ENCODE measurements around the gene SNX10.

SNX10 gene

DNA sequence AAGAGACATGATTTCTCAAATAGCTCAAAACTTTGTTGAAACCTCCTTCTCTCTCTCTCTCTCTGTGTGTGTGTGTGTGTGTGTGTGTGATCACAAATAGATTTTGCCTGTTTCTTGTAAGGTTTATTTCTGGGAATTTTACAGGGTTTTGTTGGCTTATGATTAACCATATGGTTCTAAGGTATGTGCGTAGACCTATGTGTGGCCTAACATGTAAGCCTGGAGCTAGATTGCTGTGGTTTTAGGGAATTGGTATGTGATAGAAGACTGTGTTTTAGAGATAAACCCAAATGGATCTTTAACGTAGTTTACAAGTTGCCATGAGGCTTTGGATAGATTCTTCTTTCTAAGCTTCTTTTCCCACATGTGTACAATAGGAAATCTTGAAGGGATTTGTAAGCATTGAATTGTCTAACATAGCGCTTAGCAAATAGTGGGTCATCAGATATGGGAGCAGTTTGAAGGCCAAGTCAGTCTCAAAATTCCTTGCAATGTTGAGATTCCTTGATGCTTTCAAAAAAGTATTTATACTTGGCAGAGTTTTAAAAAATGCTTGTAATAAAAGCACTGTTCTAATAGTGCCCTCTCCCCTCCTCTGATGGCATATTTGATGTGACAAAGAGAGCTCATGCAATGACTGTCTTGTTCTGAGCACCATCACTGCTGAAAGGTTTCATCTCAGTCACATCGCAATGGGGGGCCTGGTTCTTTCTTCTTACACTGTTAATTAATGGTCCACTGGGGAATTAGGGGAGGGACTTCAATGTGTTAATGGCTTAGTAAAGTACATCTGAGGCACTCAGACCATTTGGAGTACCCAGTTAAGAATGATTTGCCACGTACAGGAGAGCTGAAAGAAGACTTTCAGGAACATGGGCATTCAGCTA lies 118.2 kb downstream of the SNX10 start:
- no peak for DNase-seq

DNA sequence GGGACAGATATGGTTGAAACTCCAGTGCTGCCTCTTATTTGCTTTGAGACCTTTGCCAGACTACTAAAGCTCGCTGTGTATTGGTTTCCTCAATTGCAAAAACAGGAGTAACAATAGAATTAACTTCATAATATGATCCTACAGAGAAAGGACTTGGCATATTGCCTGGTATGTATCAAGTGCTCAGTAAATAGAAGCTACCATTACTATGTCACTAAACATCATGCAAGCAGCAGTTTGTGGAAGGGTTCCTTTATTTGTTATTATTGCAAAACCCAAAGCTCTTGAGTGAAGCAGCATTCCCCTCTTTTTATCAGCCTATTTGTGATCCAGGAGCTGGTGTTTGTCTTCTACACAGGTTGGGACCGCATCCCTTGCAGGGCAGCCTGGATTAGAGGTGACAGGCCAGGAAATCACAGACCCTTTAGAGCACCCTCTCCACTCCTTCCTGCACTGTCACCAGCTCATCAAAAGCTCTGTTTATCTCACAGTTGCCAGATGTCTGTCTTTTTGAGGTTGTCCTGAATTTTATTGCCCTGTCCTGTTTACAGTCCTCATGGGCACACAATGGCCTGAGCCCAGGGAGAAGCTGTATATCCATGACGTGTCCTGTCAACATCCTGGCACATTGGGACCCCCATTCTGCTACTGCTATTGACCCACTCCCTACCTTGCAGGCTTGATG lies 121.5 kb downstream of the SNX10 start:
- DNase-seq, result peak; percentile 84

DNA sequence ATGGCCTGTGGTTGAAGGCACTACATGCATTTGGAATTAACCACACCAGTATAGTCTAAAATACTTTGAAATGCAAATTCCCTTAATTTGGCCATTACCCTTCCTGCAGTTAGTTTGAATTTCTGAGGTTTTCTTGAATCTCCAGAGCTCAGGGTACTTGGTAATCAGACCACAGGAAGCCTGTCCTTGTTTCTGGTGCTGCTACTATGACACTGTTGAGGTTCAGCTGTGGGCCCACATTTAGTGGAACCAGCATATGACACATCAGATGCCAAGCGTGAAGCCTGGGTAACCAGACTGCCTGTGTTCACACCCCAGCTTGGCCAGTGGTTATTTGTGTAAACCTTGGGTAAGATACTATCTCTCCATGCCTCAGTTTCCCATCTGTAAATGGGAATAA lies 124.3 kb downstream of the SNX10 start:
- DNase-seq, result no peak

DNA sequence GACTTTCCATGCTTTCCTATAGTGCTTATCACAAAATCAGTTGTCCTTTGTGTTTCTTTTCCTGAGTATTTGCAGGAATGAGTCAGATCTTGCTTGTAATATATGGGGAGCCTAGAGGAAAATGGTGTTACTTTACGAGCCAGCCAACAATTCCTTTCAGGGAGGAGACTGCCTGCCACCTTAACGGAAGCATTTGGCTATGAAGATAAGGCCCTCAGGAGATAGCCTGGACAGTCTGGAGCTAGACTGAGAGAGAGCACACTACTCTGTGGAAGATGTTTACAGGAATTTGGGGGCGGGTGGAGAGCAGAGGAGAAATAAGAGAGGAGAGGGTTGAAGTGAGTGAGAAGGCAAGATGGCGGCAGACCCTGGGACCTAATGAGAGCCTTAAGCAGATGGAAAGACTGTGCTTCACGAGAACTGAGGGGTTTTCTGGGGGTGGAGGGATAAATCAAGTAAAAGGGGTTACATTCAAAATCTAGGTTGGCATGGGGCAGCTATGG lies 126.3 kb downstream of the SNX10 start:
- DNase-seq, result no peak

DNA sequence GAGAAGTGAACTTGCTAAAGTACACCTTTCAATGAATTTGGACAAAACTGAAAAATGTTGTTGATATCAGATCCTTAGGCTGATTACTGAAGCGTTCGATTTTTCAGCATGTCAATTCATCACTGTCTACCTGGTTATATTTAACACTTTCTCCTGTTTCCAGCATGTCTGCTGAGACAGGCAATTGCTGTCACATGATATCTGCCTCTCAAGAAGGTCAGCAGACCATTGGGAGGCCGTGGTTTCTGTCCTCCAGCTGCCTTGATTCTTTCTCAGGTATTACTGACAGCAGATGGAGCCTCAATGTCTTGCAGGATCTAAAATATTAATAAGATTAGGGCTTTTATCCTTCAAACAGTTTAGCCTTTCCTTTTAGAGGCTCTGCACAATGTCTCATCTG lies 127.5 kb downstream of the SNX10 start:
- DNase-seq, result no peak

DNA sequence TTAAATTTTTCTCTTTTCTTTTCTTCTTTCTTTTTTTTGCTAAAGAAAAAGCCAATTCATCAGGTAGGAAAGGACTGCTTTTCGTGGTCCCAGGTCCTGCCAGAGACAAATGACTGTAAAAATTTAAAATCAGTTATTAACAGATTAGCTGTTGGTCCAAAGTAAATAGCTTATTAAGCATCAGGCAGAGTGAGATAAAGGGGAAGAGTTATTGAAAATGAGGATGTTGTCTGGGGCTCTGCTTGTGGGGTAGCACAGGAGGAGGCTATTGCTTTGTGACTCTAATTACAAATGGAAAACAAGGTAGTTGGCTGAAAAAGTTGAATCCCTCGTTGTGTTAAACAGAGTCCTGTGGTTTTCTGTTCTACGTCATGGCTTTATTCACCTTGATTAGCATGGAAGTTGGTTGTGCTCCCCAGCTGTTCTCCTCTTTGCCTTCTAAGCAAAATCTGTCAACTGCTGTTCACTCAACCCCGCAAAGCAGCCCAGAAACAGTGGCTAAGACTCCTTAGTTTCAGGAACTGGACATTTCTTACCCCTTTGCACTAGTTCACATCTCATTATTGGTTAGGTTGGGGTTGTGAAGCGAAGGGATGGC lies 128.9 kb downstream of the SNX10 start:
- DNase-seq, result no peak

DNA sequence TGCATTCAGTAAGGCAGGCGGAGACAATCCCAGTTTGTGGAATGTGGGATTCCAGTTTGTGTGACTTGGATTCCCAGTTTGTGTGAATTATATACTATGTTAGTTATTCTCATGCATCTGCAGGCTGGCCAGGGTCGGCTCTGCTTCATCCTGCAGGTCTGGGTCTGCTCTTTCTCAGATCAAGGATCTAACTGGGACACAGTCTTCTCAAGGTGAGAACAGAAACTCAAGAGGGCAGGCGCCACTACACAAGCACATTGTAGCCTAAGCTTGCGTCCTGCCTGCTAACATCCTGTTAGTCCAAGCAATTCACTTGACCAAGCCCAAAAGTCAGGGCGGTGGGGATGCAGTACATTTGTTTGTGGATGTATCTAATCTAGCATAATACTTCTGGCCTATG lies 131.1 kb downstream of the SNX10 start:
- DNase-seq, result no peak

DNA sequence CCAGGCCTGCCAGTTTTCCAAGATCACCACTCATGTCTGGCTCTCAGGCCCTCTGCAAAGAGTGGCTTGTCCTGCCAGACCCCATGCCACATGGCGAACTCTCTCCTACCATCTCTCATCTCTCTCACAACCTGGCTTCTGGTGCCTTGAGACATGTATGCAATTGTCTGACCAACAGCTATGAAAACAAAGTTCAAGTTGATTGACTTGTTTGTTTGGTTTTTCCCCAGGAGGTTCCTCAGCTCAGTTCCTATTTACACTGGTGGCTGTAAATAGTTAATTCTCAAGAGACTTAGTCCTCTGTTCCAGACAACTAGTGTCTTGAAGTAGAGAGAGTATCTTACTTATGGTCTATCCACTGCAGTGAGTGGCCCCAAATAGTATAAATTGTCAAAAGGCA lies 131.8 kb downstream of the SNX10 start:
- DNase-seq, result no peak
